GM23338 (cell line): ENCODE measurements around the gene RRAD. TPM values are rescaled to one million over a fixed set of nuclear protein-coding genes. Genes with fewer than 3 reads are reported as not detected.
"Not testable (repeated sequence)": the region's sequence is repeated elsewhere in the genome, so short reads cannot be mapped to it uniquely, and the experiment has no call there.

Source experiments
- ATAC-seq: fragments of 200-7000 bp; cut with Tn5 transposase; 3 replicates; pipeline ENCODE4 v1.9.1; 2020
- DNase-seq: peaks from one replicate; pipeline ENCODE4 v3.0.0-alpha.2; 2015; ENCODE audit warnings: low spot score
- H2AFZ ChIP-seq: fragments of 200-600 bp; sonication (generic); 2 replicates; pipeline ENCODE4 v1.8.0; 2016; ENCODE audit warnings: antibody characterized with exemption, mild to moderate bottlenecking, moderate library complexity
- H3F3A ChIP-seq: fragments of 200-600 bp; sonication (generic); replicated peaks from 2 replicates; pipeline ENCODE4 v1.8.0; 2017; ENCODE audit warnings: antibody characterized with exemption, mixed run types, low read depth
- H3K27ac ChIP-seq: fragments of 200-600 bp; sonication (generic); 2 replicates; pipeline ENCODE4 v1.6.1; 2016; ENCODE audit warnings: low read depth
- H3K27me3 ChIP-seq: fragments of 200-600 bp; sonication (generic); 2 replicates; pipeline ENCODE4 v1.8.0; 2016; ENCODE audit warnings: mild to moderate bottlenecking, mixed run types, moderate library complexity; ENCODE audit not compliant: insufficient read depth
- H3K36me3 ChIP-seq: fragments of 200-600 bp; sonication (generic); 2 replicates; pipeline ENCODE4 v1.8.0; 2016; ENCODE audit warnings: mild to moderate bottlenecking; ENCODE audit not compliant: insufficient read depth
- H3K4me1 ChIP-seq: fragments of 200-600 bp; sonication (generic); 2 replicates; pipeline ENCODE4 v1.8.0; 2016; ENCODE audit warnings: mild to moderate bottlenecking, moderate library complexity; ENCODE audit not compliant: insufficient read depth
- H3K4me2 ChIP-seq: fragments of 200-600 bp; sonication (generic); 2 replicates; pipeline ENCODE4 v1.7.1; 2017; ENCODE audit warnings: mixed run types
- H3K4me3 ChIP-seq: fragments of 200-600 bp; sonication (generic); 2 replicates; pipeline ENCODE4 v1.6.1; 2016; ENCODE audit warnings: mixed run types
- H3K79me2 ChIP-seq: fragments of 200-600 bp; sonication (generic); replicated peaks from 2 replicates; pipeline ENCODE4 v1.8.0; 2017; ENCODE audit warnings: mild to moderate bottlenecking; ENCODE audit not compliant: insufficient read depth
- H3K9me2 ChIP-seq: fragments of 200-600 bp; sonication (generic); 2 replicates; pipeline ENCODE4 v1.8.0; 2017; ENCODE audit not compliant: insufficient read depth
- H4K20me1 ChIP-seq: fragments of 200-600 bp; sonication (generic); replicated peaks from 2 replicates; pipeline ENCODE4 v1.8.0; 2017; ENCODE audit warnings: mild to moderate bottlenecking; ENCODE audit not compliant: insufficient read depth
- H3K27ac Mint-ChIP-seq: 2 replicates; pipeline ENCODE4 v1.8.0; 2020; ENCODE audit warnings: inconsistent platforms, mild to moderate bottlenecking, moderate library complexity, mixed read lengths
- H3K27me3 Mint-ChIP-seq: 3 replicates; pipeline ENCODE4 v1.8.0; 2022; ENCODE audit warnings: low read depth, mild to moderate bottlenecking, moderate library complexity, mixed read lengths, inconsistent platforms; ENCODE audit not compliant: insufficient read depth, poor library complexity
- H3K36me3 Mint-ChIP-seq: 3 replicates; pipeline ENCODE4 v1.8.0; 2021; ENCODE audit warnings: low read depth, mild to moderate bottlenecking, inconsistent platforms, moderate library complexity, mixed read lengths
- H3K4me1 Mint-ChIP-seq: 3 replicates; pipeline ENCODE4 v1.8.0; 2020; ENCODE audit warnings: mild to moderate bottlenecking, inconsistent platforms, mixed read lengths
- H3K4me3 Mint-ChIP-seq: 3 replicates; pipeline ENCODE4 v1.8.0; 2021; ENCODE audit warnings: moderate library complexity, mild to moderate bottlenecking, inconsistent platforms, mixed read lengths
- H3K9me3 Mint-ChIP-seq: 3 replicates; pipeline ENCODE4 v1.8.0; 2020; ENCODE audit warnings: moderate library complexity, mild to moderate bottlenecking, inconsistent platforms, mixed read lengths
- EZH2 ChIP-seq: fragments of 200-600 bp; sonication (generic); IDR thresholded peaks from one replicate; pipeline ENCODE4 v1.8.0; 2017; ENCODE audit warnings: antibody characterized with exemption, mild to moderate bottlenecking, low read depth; ENCODE audit not compliant: unreplicated experiment
- JUNB ChIP-seq: IDR thresholded peaks from one replicate; pipeline ENCODE4 v1.6.1; 2016; ENCODE audit warnings: antibody characterized with exemption; ENCODE audit not compliant: unreplicated experiment
- STAT1 ChIP-seq: IDR thresholded peaks from one replicate; pipeline ENCODE4 v1.6.1; 2016; ENCODE audit warnings: antibody characterized with exemption; ENCODE audit not compliant: unreplicated experiment
- ZNF331 ChIP-seq: fragments of 250-450 bp; sonication (Bioruptor Pico); IDR thresholded peaks from 2 replicates; pipeline ENCODE4 v1.5.0; 2020; ENCODE audit warnings: low read depth, mild to moderate bottlenecking, moderate library complexity
- long read RNA-seq: library from polyadenylated mRNA; unstranded; transcript quantifications from one replicate; pipeline ENCODE4 v2.0.0, GENCODE V29; 2020; ENCODE audit not compliant: unreplicated experiment
- polyA plus RNA-seq: library from polyadenylated mRNA; unstranded; fragments of >200 nt; fragmentation: Nextera tagmentation; extraction: Ambion mirVana; gene quantifications from 2 replicates; pipeline ENCODE4 v1.2.1, GENCODE V29; 2016
- total RNA-seq: library from RNA; depleted of rRNA; stranded (reverse); fragments of >200 nt; shearing (Covaris generic); gene quantifications from 2 replicates; pipeline ENCODE4 v1.2.3, GENCODE V29; 2014; rRNA removed

The RRAD gene
- not detected in 2 replicates for total RNA-seq
- 0.18 and 0.52 TPM in 2 replicates for polyA plus RNA-seq
- long read RNA-seq, result 0 reads

- peaks cover 48% of the 10 kb centered on the region for H3K27me3 ChIP-seq
- H3K27ac ChIP-seq, result no peak within 1 kb of the TSS
- H4K20me1 ChIP-seq, result no peaks in the 10 kb centered on the region; the same call in 1 of the 2 replicates
- H3K4me3 ChIP-seq, result peak within 1 kb of the TSS; percentile 65
- no peak within 1 kb of the TSS for H3K27ac Mint-ChIP-seq
- peak within 1 kb of the TSS; percentile 70 for H3K4me3 Mint-ChIP-seq
- H3K79me2 ChIP-seq, result no peaks in the 10 kb centered on the region
- ATAC-seq (peak; percentile 33), DNase-seq (peak; percentile 50)
- peaks cover 8% of the 10 kb centered on the region for H3K4me1 Mint-ChIP-seq
- no peaks in the 10 kb centered on the region for H3K4me1 ChIP-seq
- H3K4me2 ChIP-seq, result peak within 1 kb of the TSS; percentile 85
- H3K9me2 ChIP-seq, result no peaks in the 10 kb centered on the region
- no peaks in the 10 kb centered on the region for H3K36me3 Mint-ChIP-seq
- no peaks in the 10 kb centered on the region for H3K36me3 ChIP-seq
- no peaks in the 10 kb centered on the region; the same call in 2 of the 3 replicates for H3K9me3 Mint-ChIP-seq
- H3K27me3 Mint-ChIP-seq, result peaks cover 46% of the 10 kb centered on the region
- TF ChIP-seq JUNB (no peak), EZH2 (peak; percentile 68)
- peak within 1 kb of the TSS; percentile 93; the same call in 1 of the 2 replicates for H2AFZ ChIP-seq
- H3F3A ChIP-seq, result no peaks in the 10 kb centered on the region
These were observed at the start of gene RRAD for GRCh38 chr16:66925322-66925840. RRAD (minus strand) TSS chr16:66925535; CDS start chr16:66925179, 356 bp downstream.

- not testable (repeated sequence) for H3F3A ChIP-seq, H3K27me3 ChIP-seq, H3K27me3 Mint-ChIP-seq, DNase-seq, H3K79me2 ChIP-seq, H2AFZ ChIP-seq, H3K4me3 Mint-ChIP-seq, H3K36me3 ChIP-seq, H3K4me1 Mint-ChIP-seq, H3K27ac ChIP-seq, H3K9me3 Mint-ChIP-seq, H3K9me2 ChIP-seq, H3K36me3 Mint-ChIP-seq, H3K4me1 ChIP-seq, H4K20me1 ChIP-seq, H3K27ac Mint-ChIP-seq, H3K4me3 ChIP-seq, H3K4me2 ChIP-seq, ATAC-seq
These were observed 49.6 kb upstream of the RRAD start for GRCh38 chr16:66974932-66975246.

- not testable (repeated sequence) for ATAC-seq, DNase-seq, H2AFZ ChIP-seq, H4K20me1 ChIP-seq, H3K9me2 ChIP-seq, H3K36me3 Mint-ChIP-seq, H3K27ac ChIP-seq, H3K4me1 Mint-ChIP-seq, H3K36me3 ChIP-seq, H3K27me3 ChIP-seq, H3K27me3 Mint-ChIP-seq, H3K4me2 ChIP-seq, H3F3A ChIP-seq, H3K9me3 Mint-ChIP-seq, H3K4me3 Mint-ChIP-seq, H3K27ac Mint-ChIP-seq, H3K4me3 ChIP-seq, H3K4me1 ChIP-seq, H3K79me2 ChIP-seq
These were observed 49.0 kb upstream of the RRAD start for GRCh38 chr16:66974156-66974931.

GRCh38 chr16:66973716-66974115, 48.4 kb upstream of the RRAD start:
- H3K4me1 ChIP-seq, result no peaks in the 10 kb centered on the region
- H4K20me1 ChIP-seq, result no peaks in the 10 kb centered on the region
- H3K9me2 ChIP-seq, result no peaks in the 10 kb centered on the region
- no peak overlapping the region for H3K4me2 ChIP-seq
- Mint-ChIP-seq H3K9me3 (no peaks in the 10 kb centered on the region; the same call in 2 of the 3 replicates), H3K27me3 (peaks cover 8% of the 10 kb centered on the region), H3K27ac (no peak overlapping the region), H3K4me3 (no peak overlapping the region), H3K36me3 (no peaks in the 10 kb centered on the region), H3K4me1 (peaks cover 3% of the 10 kb centered on the region; the same call in 1 of the 3 replicates)
- ATAC-seq (no peak), DNase-seq (no peak)
- H3K27me3 ChIP-seq, result no peaks in the 10 kb centered on the region
- H3K27ac ChIP-seq, result no peak overlapping the region
- H3K36me3 ChIP-seq, result no peaks in the 10 kb centered on the region
- H2AFZ ChIP-seq, result no peak overlapping the region
- H3K79me2 ChIP-seq, result no peaks in the 10 kb centered on the region
- no peak overlapping the region for H3K4me3 ChIP-seq
- H3F3A ChIP-seq, result no peaks in the 10 kb centered on the region
- TF ChIP-seq EZH2, result no peak
- no peak for TF ChIP-seq STAT1
- no peak for TF ChIP-seq ZNF331 (CRISPR knock-in tag)
